Activated CD4-positive, CD25-positive, alpha-beta regulatory T cell treated with anti-CD3 and anti-CD28 coated beads, Interleukin-2, amount 50 U/mL, for 24 hours (primary cell): ENCODE data around the gene S100A16.

Experiments used
- ATAC-seq, 2 donors: fragments of 150-1000 bp; cut with Tn5 transposase; one replicate each; pipeline ENCODE4 v1.10.0; 2021; ENCODE audit warnings: mild to moderate bottlenecking in 1 of 2, moderate library complexity in 1 of 2

The S100A16 gene

GRCh38 chr1:153561466-153561985 is 51.4 kb downstream of the S100A16 start:
- no peak for ATAC-seq

- ATAC-seq, result no peak
Measured at GRCh38 chr1:153560771-153561465, 52.0 kb downstream of the S100A16 start.

GRCh38 chr1:153560241-153560640 is 52.7 kb downstream of the S100A16 start:
- ATAC-seq, result no peak

- no peak for ATAC-seq
Measured at GRCh38 chr1:153557877-153558276, 55.1 kb downstream of the S100A16 start.
